ENCODE results near the gene UMPS. TPM values are rescaled to one million over a fixed set of nuclear protein-coding genes. Genes with fewer than 3 reads are reported as not detected.
A peak's percentile ranks its signal among the peaks of the same experiment; 100 is the strongest.
"Not testable (repeated sequence)": the region's sequence is repeated elsewhere in the genome, so short reads cannot be mapped to it uniquely, and the experiment has no call there.

The UMPS gene
- total RNA-seq, 1 donor from 2014 or later, result 19.4 TPM

DNA sequence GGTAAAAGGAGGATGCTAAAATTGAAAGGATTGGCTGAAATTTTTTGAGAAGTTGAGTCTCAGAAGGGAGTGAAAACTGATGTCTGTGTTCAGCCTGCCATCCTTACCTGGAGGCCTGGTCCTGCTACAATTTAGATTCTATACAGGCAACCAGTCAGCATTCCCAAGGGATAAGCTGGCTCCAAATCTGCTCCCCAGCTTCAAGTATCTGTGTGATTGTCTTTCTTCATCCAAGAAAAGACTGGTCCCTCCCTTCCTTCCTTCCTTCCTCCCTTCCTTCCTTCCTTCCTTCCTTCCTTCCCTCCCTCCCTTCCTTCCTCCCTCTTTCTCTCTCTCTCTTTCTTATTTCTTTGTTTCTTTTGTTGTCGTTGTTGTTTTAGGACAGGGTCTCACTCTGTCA lies 24.7 kb upstream of the UMPS start:
- peak overlapping the region; percentile 59 for H3K27ac Mint-ChIP-seq (ENCODE audit: unreplicated experiment)
- H3K36me3 Mint-ChIP-seq (ENCODE audit: low read depth), result no peaks in the 10 kb centered on the region
- no peak overlapping the region for H3K4me3 Mint-ChIP-seq (ENCODE audit: unreplicated experiment)
- H3K4me1 Mint-ChIP-seq (ENCODE audit: low read depth), result peaks cover 39% of the 10 kb centered on the region
- peaks cover 5% of the 10 kb centered on the region for H3K9me3 Mint-ChIP-seq (ENCODE audit: low read depth)
- TF ChIP-seq, protein P1, sequence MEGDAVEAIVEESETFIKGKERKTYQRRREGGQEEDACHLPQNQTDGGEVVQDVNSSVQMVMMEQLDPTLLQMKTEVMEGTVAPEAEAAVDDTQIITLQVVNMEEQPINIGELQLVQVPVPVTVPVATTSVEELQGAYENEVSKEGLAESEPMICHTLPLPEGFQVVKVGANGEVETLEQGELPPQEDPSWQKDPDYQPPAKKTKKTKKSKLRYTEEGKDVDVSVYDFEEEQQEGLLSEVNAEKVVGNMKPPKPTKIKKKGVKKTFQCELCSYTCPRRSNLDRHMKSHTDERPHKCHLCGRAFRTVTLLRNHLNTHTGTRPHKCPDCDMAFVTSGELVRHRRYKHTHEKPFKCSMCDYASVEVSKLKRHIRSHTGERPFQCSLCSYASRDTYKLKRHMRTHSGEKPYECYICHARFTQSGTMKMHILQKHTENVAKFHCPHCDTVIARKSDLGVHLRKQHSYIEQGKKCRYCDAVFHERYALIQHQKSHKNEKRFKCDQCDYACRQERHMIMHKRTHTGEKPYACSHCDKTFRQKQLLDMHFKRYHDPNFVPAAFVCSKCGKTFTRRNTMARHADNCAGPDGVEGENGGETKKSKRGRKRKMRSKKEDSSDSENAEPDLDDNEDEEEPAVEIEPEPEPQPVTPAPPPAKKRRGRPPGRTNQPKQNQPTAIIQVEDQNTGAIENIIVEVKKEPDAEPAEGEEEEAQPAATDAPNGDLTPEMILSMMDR (IDR thresholded peaks at IDR 0.05), result no peak
- DNase-seq (ENCODE audit: low spot score), result no peak
- H3K27me3 Mint-ChIP-seq (ENCODE audit: low read depth), result no peaks in the 10 kb centered on the region

DNA sequence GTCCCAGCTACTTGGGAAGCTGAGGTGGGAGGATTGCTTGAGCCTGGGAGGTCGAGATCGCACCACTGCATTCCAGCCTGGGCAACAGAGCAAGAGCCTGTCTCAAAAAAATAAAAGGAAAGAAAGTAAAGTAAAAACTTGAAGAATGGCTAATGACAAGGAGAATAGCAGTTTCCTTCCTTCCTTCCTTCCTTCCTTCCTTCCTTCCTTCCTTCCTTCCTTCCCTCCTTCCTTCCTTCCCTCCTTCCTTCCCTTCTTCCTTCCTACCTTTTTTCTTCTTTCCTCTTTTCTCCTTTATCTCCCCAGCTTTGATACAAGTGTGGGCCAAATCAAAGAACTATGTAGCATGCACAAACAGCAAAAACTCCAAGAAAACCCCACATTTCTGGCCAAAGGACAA lies 23.0 kb upstream of the UMPS start:
- H3K4me1 Mint-ChIP-seq (ENCODE audit: low read depth), result peaks cover 23% of the 10 kb centered on the region
- not testable (repeated sequence) for DNase-seq (ENCODE audit: low spot score); H3K4me3 Mint-ChIP-seq (ENCODE audit: unreplicated experiment); H3K27me3 Mint-ChIP-seq (ENCODE audit: low read depth); H3K36me3 Mint-ChIP-seq (ENCODE audit: low read depth); H3K9me3 Mint-ChIP-seq (ENCODE audit: low read depth)
- H3K27ac Mint-ChIP-seq (ENCODE audit: unreplicated experiment), result peak overlapping the region; percentile 78

- Mint-ChIP-seq H3K4me1 (ENCODE audit: low read depth) (peaks cover 19% of the 10 kb centered on the region), H3K9me3 (ENCODE audit: low read depth) (peaks cover 5% of the 10 kb centered on the region), H3K27ac (ENCODE audit: unreplicated experiment) (peak overlapping the region; percentile 78), H3K27me3 (ENCODE audit: low read depth) (no peaks in the 10 kb centered on the region), H3K36me3 (ENCODE audit: low read depth) (no peaks in the 10 kb centered on the region), H3K4me3 (ENCODE audit: unreplicated experiment) (no peak overlapping the region)
- TF ChIP-seq, protein P1 (IDR thresholded peaks at IDR 0.05), result no peak
- DNase-seq (ENCODE audit: low spot score), result no peak
Measured at GRCh38 chr3:124707656-124708062, 22.6 kb upstream of the UMPS start.

DNA sequence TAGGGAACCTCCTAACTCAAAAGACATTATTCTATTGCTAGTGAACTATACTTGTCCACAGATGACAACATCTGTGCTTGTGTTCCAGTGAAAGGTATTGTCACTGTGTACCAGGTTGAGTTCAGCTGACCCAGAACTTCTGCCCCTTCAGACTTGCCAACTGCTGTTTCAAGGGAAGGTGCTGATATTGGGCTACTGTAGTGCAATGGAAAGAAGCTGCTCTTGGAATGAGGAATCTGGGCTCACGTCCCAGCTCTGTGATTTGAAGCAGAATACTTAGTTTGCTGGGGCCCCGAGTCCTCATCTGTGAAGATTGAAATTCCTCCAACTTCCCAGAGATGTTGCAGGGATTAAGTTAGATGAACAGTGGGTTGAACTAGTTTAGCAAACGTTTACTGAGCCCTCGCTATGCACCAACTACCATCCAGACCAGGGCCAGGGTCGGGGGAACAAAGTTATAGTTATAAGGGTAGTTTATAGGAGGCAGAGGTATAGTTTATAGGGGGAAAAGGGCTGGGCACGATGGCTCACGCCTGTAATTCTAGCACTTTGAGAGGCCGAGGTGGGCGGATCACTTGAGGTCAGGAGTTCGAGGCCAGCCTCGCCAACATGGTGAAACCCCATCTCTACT lies 15.9 kb upstream of the UMPS start:
- Mint-ChIP-seq H3K27ac (ENCODE audit: unreplicated experiment) (no peak overlapping the region), H3K4me3 (ENCODE audit: unreplicated experiment) (no peak overlapping the region), H3K4me1 (ENCODE audit: low read depth) (no peaks in the 10 kb centered on the region), H3K27me3 (ENCODE audit: low read depth) (no peaks in the 10 kb centered on the region), H3K36me3 (ENCODE audit: low read depth) (peaks cover 6% of the 10 kb centered on the region), H3K9me3 (ENCODE audit: low read depth) (no peaks in the 10 kb centered on the region)
- no peak for DNase-seq (ENCODE audit: low spot score)
- TF ChIP-seq, protein P1 (IDR thresholded peaks at IDR 0.05), result no peak

DNA sequence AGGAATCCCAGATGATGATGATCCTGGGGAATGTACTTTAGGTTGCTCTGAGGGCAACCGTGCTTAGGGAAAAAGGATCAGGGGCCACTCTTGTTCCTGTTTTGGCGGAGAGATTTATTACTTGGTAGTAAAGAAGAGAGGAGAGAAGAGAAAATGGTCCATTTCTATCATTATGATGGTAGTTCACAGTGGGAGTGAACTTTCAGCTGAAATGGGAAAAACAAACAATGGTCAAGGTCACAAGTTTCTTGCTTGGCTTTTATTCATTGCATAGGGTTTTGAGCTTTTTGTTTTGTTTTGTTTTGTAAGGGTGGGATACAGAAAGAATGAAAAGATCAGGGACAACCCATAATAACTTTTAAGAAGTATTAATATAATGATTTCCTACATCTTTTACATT lies 7.7 kb upstream of the UMPS start:
- no peak for DNase-seq (ENCODE audit: low spot score)
- TF ChIP-seq, protein P1 (IDR thresholded peaks at IDR 0.05), result no peak
- H3K4me3 Mint-ChIP-seq (ENCODE audit: unreplicated experiment), result no peak overlapping the region
- peaks cover 6% of the 10 kb centered on the region for H3K36me3 Mint-ChIP-seq (ENCODE audit: low read depth)
- no peaks in the 10 kb centered on the region for H3K9me3 Mint-ChIP-seq (ENCODE audit: low read depth)
- H3K27me3 Mint-ChIP-seq (ENCODE audit: low read depth), result no peaks in the 10 kb centered on the region
- peak overlapping the region; percentile 19 for H3K27ac Mint-ChIP-seq (ENCODE audit: unreplicated experiment)
- no peaks in the 10 kb centered on the region for H3K4me1 Mint-ChIP-seq (ENCODE audit: low read depth)

DNA sequence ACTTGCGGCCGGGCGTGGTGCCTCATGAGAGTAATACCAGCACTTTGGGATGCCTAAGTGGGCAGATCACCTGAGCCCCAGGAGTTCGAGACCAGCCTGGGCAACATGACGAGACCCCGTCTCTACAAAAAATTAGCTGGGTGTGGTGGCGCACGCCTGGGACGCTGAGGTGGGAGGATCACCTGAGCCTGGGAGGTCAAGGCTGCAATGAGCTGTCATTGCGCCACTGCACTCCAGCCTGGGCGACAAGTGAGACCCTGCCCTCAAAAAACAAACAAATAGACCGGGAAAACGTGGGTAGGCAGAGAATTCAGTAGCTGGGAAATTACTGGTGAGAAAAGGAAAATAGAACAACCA lies 667 bp downstream of the UMPS start:
- TF ChIP-seq, protein P1 (IDR thresholded peaks at IDR 0.05), result no peak
- Mint-ChIP-seq H3K9me3 (ENCODE audit: low read depth) (no peaks in the 10 kb centered on the region), H3K4me3 (ENCODE audit: unreplicated experiment) (peak overlapping the region; percentile 99), H3K4me1 (ENCODE audit: low read depth) (peaks cover 33% of the 10 kb centered on the region), H3K27me3 (ENCODE audit: low read depth) (no peaks in the 10 kb centered on the region), H3K27ac (ENCODE audit: unreplicated experiment) (peak overlapping the region; percentile 96), H3K36me3 (ENCODE audit: low read depth) (peaks cover 3% of the 10 kb centered on the region)
- no peak for DNase-seq (ENCODE audit: low spot score)

Data from chondrocyte (in vitro differentiated cells).